Hematopoietic multipotent progenitor cell treated with erythropoietin and hydrocortisone succinate and interleukin-3 and kit ligand, for 15 days (in vitro differentiated cells): Measurements from ENCODE around the gene F10.

Experiments used
- DNase-seq: peaks from one replicate; pipeline ENCODE4 v3.0.0-alpha.2; 2015; ENCODE audit warnings: low spot score

Gene F10

DNA sequence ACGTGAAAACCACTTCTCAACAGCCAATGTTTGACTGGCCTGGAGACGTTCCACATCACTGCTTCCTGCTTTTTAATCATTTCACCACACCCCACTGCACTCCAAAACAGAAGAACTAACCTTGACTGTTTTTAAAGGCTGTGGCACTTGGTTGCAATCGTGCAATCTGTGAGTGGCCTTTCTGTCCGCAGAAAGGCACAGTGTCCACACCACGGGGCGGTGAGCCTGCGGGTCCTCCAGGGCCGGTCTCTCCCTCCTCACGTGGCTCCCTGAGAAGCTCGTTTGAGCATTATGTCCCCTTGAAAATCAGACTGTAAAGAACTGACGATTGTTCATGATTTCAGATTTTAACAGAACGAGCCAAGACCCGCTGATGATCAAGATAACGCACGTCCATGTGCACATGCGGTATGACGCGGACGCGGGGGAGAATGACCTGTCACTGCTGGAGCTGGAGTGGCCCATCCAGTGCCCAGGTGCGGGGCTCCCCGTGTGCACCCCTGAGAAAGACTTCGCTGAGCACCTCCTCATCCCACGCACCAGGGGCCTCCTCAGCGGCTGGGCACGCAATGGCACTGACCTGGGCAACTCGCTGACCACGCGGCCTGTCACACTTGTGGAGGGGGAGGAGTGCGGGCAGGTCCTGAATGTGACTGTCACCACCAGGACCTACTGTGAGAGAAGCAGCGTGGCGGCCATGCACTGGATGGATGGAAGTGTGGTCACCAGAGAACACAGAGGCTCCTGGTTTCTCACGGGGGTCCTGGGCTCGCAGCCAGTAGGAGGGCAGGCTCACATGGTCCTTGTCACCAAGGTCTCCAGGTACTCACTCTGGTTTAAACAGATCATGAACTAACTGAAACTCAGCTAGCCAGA, 48.9 kb downstream of the F10 start:
- no peak for DNase-seq

GRCh38 chr13:113172419-113172926, 49.9 kb downstream of the F10 start:
- DNase-seq = no peak

DNA sequence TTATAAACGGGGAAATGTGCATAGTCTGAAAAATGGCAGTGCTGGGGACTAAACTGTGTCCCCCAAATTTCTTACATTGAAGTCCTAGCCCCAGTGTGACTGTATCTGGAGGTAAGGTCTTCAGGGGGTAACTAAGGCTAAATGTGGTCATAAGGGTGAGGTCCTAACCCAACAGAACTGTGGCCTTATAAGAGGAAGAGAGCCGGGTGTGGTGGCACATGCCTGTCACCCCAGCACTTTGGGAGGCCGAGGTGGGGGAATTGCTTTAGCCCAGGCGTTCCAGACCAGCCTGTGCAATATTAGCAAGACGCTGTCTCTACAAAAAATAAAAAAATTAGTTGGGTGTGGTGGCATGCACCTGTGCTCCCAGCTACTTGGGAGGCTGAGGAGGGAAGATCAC, 53.7 kb downstream of the F10 start:
- DNase-seq = no peak

DNA sequence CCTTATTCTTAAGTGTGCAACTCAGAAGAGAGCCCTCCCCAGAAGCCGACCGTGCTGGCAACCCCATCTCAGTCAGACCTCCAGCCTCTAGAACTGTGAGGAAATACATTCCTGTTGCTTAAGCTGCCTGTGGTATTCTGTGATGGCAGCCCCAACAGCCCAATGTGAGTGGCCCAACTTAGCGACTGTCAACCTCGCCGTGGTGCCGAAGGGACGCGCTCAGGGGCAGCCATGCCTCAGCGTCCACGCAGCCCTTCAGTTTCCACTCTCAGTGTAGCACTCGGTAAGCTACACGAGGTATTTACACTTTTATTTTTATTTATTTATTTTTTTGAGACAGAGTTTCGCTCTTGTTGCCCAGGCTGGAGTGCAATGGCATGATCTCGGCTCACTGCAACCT, 54.2 kb downstream of the F10 start:
- no peak for DNase-seq

GRCh38 chr13:113178070-113178895, 55.7 kb downstream of the F10 start:
- no peak for DNase-seq

GRCh38 chr13:113178896-113179167, 56.2 kb downstream of the F10 start:
- no peak for DNase-seq

- no peak for DNase-seq
Observed at GRCh38 chr13:113179374-113180230, 57.0 kb downstream of the F10 start.

DNA sequence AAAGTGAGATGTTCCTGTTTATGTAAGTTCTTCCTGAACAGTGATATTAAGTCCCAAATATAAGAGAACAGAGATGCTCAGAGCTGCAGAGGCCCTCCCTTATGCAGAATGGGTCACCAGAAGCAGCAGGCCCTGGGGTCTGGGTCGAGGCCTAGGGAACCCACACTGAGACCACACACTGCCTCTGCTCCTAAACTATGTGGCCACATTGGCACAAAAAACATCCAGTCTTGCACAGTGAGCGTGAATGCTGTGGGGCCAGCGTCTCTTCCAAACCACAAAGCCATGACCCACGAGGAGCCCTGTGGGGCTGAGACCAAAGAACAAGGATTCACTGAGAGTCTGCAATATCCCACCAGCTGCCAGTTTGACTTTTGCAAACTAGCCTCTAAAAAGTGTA, 59.4 kb downstream of the F10 start:
- DNase-seq = no peak

DNA sequence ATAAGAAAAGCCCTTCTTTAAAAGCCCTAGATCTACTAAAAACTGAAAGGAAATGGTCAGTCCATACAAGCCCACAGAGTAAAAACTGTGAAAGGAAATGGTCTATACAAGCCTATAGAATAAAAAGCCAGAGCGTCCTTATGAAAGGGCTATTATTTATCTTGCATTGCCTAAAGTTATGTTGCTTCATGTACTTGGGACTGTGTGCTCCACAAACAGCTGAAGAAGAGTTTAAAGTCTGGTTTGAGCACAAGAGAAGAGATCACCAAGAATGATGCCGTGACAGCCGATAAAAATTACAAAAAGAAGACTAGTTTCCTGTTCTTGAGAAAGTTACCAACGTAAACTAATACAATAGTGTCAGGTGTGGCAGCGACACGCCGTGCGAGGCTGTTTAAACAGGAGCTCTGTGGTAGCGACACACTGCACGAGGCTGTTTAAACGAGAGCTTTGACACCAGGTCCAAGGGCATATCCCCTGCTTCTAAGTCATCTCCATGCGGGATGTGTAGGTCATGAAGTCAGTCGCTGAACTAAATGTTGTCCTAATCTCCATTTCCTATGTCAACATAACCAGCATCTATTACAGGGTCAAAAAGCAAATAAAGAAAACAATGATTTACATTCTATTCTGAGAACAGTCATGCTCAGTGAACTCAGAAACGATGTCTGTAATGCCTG, 61.0 kb downstream of the F10 start:
- DNase-seq = no peak

DNA sequence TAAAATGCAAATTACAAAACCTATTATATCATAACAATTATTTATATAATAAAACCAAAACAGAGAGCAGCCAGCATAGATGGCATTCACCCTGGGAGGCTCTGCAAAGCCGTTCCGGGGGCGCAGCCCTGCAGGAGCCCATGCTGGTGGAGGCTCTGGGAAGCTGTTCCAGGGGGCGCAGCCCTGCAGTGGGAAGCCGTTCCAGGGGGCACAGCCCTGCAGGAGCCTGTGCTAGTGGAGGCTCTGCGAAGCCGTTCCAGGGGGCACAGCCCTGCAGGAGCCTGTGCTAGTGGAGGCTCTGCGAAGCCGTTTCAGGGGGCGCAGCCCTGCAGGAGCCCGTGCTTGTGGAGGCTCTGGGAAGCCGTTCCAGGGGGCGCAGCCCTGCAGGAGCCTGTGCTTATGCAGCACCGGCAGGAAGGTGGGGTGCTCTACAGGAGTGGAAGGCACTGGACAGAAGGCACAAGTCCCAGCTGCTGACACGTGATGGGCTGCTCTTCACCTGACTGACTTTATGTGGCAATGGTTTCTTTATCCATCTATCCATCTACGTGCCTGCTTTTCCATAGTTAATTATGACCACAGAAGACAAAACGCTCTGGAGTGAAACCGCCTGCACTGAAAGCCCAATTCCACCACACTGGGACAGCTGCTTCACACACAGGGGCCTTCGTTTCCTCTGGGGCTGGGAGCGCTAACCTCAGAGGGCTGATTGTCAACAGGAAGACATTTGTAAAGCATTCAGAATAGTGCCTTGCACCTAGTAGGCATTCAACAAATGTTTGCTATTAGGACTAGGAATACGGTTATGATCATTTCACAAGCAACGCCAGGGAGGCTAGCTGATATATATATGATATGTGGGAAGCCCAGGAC, 62.2 kb downstream of the F10 start:
- no peak for DNase-seq

- no peak for DNase-seq
Observed at GRCh38 chr13:113186061-113186900, 63.7 kb downstream of the F10 start.

- DNase-seq = peak; percentile 89
Observed at GRCh38 chr13:113187263-113187669, 64.7 kb downstream of the F10 start.

DNA sequence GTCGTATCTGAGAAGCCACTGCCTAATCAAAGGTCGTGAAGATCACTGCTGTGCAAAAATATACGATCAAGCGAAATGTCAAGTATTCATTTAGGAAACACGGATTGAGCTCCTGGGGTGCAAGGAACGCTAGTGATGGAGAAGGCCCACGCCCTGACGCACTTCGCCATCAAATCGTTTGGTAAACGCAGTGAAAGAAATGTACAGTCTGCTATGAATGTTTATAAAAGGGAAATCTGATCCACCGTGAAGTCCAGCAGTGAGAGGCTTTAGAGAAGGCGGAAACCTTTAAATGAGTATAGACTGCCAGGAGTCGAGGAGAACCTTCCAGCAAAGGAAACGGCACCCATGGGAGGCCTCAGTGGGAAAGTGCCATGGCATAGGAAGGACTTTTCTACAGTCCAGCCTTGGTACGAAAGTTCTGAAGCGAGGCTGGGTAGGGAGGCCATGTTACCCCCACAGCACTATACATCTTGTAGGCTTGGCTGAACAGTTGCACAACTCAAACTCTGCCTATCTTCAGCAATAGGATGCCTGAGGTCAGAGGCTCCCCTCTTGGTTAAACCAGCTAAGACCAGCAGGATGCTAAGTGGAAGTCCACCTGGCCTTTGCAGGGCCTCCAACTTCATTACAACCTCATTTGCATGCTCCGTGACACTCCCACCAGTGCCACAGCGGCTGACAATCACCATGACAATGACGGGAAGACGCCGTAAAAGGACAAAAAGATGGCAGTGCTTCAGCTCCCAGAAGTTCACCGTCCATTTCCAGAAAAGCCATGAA, 65.5 kb downstream of the F10 start:
- DNase-seq = no peak

DNA sequence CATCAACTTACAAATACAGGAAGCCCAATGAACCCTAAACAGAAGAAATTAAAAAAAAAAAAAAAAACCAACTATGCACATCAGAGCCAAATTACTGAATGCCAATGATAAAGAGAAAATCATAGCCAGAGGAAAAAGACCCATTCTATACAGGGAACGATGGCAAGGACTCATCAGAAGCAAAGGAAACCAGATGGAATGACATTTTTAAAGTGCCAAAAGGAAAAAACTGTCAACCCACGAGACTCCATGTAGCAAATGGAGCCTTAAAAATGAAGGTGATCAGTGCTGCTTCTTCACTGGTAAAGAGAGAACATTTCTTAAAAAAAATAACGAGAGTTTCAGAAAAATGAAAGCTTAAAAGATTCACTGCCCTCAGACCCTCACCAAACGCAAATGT, 67.6 kb downstream of the F10 start:
- no peak for DNase-seq

- no peak for DNase-seq
Observed at GRCh38 chr13:113192279-113192678, 69.7 kb downstream of the F10 start.

DNA sequence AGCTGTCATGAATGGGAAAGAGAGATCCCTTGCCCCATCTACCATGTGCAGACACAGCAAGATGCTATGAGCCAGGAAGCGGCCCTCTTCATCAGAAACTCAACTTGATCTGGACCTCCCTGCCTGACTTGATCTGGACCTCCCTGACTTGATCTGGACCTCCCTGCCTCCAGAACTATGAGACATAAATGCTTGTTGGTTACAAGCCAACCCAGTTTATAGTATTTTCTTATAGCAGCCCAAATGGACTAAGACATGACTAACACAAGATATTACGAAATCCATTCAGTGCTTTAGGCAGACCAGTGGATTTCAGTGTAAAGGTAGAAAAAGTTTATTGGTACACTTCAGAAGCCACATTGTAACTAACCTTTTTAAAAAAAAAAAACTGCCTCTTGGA, 70.3 kb downstream of the F10 start:
- DNase-seq = no peak

DNA sequence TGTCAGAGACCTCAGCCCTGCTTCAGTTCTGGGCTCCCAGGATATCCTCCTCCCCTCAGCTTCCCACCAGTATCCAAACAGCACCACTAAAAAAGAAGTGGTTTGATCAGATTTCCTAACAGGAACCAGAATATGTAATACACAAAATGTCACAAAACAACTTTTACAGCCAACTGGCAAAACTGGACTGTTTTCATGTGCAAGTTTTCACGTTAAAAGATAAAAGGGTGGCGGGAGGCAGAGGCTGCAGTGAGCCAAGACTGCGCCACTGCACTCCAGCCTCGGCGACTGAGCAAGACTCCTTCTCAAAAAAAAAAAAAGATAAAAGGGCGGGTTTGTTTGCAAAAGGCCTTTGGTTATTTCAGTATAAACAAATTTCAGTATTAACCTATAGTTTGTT, 72.8 kb downstream of the F10 start:
- DNase-seq = no peak

DNA sequence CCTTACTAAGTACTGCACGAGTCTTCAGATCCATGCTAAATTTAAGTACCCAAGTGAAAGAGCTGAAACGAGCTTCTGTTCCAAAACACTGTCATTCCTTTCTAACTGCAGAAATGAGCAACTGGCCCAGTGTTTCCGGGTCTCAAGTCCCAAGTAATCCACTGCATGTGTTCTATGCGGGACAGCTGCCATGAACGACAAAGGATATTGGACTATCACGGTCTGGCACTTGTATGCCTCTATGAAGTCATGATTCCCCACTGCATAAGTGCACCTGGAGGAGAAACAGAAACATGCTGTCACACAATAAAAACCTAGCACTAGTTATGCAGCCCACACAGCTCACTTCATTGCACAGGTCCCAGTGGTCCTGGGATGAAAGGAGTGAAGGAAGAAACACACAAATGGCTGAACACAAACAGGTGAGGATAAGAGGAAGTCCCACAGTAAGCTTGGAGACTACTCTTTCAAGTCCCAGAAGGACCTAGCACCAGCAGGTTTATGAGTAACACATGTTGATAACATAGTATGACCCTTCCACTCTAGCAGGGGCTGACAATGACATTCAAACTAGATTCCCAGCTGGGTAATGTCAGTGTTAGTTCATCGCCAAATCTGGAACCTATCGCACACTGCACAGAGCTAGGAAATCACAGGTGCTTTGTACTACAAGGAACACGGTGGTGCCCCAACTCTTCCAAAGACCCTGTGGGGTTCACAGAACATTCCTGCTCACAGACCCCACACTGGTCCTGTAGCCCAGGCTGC, 74.6 kb downstream of the F10 start:
- DNase-seq = no peak
